MCF 10A (cell line): Measurements from ENCODE around the gene EPB41L3. TPM values are rescaled to one million over a fixed set of nuclear protein-coding genes. Genes with fewer than 3 reads are reported as not detected.

Source experiments
- BruUV-seq: library from RNA; stranded (reverse); fragments of 400-500 nt; replicated peaks from 2 replicates; lab custom pipeline; 2021; lab: Mats Ljungman, UMichigan
- CTCF ChIA-PET: fragments of 300-600 bp; sonication (Branson Sonifier 250); formaldehyde crosslinking; extraction: SDS; loops from one replicate; lab custom pipeline; 2021; ENCODE audit warnings: antibody characterized with exemption, inconsistent platforms; lab: Yijun Ruan, JAX
- POLR2A ChIA-PET: fragments of 300-600, 350-650 bp; sonication (Branson Sonifier 250); formaldehyde crosslinking; extraction: SDS; loops from one replicate; lab custom pipeline; 2020; ENCODE audit warnings: antibody characterized with exemption, inconsistent platforms; lab: Yijun Ruan, JAX
- DNase-seq: peaks from one replicate; pipeline ENCODE4 v3.0.0-alpha.2; 2018; ENCODE audit not compliant: unreplicated experiment
- H3K27ac Mint-ChIP-seq: one replicate; pipeline ENCODE4 v1.8.0; 2022; ENCODE audit warnings: mild to moderate bottlenecking, low read depth, mixed read lengths; ENCODE audit not compliant: unreplicated experiment
- H3K27me3 Mint-ChIP-seq: one replicate; pipeline ENCODE4 v1.8.0; 2022; ENCODE audit warnings: mixed read lengths; ENCODE audit not compliant: insufficient read depth, unreplicated experiment
- H3K36me3 Mint-ChIP-seq: one replicate; pipeline ENCODE4 v1.8.0; 2022; ENCODE audit warnings: mild to moderate bottlenecking, moderate library complexity, mixed read lengths; ENCODE audit not compliant: insufficient read depth, unreplicated experiment
- H3K4me1 Mint-ChIP-seq: one replicate; pipeline ENCODE4 v1.8.0; 2022; ENCODE audit warnings: mixed read lengths; ENCODE audit not compliant: insufficient read depth, unreplicated experiment
- H3K4me3 Mint-ChIP-seq: one replicate; pipeline ENCODE4 v1.8.0; 2022; ENCODE audit warnings: mild to moderate bottlenecking, moderate library complexity, mixed read lengths; ENCODE audit not compliant: unreplicated experiment
- H3K9me3 Mint-ChIP-seq: one replicate; pipeline ENCODE4 v1.8.0; 2022; ENCODE audit warnings: mixed read lengths; ENCODE audit not compliant: unreplicated experiment
- intact Hi-C: fragments of 100-400 bp; cut with micrococcal nuclease; formaldehyde crosslinking; loops from 2 replicates; pipeline ENCODE4 v1.14.1; 2022
- total RNA-seq: library from RNA; stranded (reverse); gene quantifications from 2 replicates; pipeline ENCODE4 v1.2.3, GENCODE V29; 2022
- TF ChIP-seq, protein P1 (sequence below): fragments of 200-600 bp; IDR thresholded peaks from one replicate; pipeline ENCODE4 v1.8.0; 2022; ENCODE audit warnings: antibody characterized with exemption, mild to moderate bottlenecking; ENCODE audit not compliant: unreplicated experiment

The EPB41L3 gene
- total RNA-seq, 1 experiment from 2014 or later = not detected

- no peak for DNase-seq
- intact Hi-C loops = no loop called here
- ChIA-PET POLR2A (no interaction called here), CTCF (no interaction called here)
- no peak overlapping the region for H3K4me3 Mint-ChIP-seq
- TF ChIP-seq, protein P1, sequence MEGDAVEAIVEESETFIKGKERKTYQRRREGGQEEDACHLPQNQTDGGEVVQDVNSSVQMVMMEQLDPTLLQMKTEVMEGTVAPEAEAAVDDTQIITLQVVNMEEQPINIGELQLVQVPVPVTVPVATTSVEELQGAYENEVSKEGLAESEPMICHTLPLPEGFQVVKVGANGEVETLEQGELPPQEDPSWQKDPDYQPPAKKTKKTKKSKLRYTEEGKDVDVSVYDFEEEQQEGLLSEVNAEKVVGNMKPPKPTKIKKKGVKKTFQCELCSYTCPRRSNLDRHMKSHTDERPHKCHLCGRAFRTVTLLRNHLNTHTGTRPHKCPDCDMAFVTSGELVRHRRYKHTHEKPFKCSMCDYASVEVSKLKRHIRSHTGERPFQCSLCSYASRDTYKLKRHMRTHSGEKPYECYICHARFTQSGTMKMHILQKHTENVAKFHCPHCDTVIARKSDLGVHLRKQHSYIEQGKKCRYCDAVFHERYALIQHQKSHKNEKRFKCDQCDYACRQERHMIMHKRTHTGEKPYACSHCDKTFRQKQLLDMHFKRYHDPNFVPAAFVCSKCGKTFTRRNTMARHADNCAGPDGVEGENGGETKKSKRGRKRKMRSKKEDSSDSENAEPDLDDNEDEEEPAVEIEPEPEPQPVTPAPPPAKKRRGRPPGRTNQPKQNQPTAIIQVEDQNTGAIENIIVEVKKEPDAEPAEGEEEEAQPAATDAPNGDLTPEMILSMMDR = no peak
- H3K27ac Mint-ChIP-seq = no peak overlapping the region
- H3K36me3 Mint-ChIP-seq = no peaks in the 10 kb centered on the region
- peaks cover 6% of the 10 kb centered on the region for H3K9me3 Mint-ChIP-seq
- BruUV-seq = no TSS peak
- no peaks in the 10 kb centered on the region for H3K4me1 Mint-ChIP-seq
- peaks cover 8% of the 10 kb centered on the region for H3K27me3 Mint-ChIP-seq
Measured at GRCh38 chr18:5503740-5504139, 40.1 kb downstream of the EPB41L3 start.

- no peaks in the 10 kb centered on the region for H3K9me3 Mint-ChIP-seq
- no TSS peak for BruUV-seq
- no peaks in the 10 kb centered on the region for H3K36me3 Mint-ChIP-seq
- intact Hi-C loops = no loop called here
- ChIA-PET CTCF (interaction anchor here (0.7 kb wide), 2 partner anchors 48 to 207 kb away, joined by 3 read pairs; no protein-coding TSS in a partner anchor), POLR2A (interaction anchor here (0.7 to 1.1 kb wide), 2 partner anchors 9 to 44 kb away, joined by 3 read pairs; no protein-coding TSS in a partner anchor)
- peak overlapping the region; percentile 41 for H3K4me3 Mint-ChIP-seq
- DNase-seq = no peak
- no peaks in the 10 kb centered on the region for H3K4me1 Mint-ChIP-seq
- peaks cover under 1% of the 10 kb centered on the region for H3K27me3 Mint-ChIP-seq
- TF ChIP-seq, protein P1 = no peak
- no peak overlapping the region for H3K27ac Mint-ChIP-seq
Measured at GRCh38 chr18:5500158-5500939, 43.4 kb downstream of the EPB41L3 start.

DNA sequence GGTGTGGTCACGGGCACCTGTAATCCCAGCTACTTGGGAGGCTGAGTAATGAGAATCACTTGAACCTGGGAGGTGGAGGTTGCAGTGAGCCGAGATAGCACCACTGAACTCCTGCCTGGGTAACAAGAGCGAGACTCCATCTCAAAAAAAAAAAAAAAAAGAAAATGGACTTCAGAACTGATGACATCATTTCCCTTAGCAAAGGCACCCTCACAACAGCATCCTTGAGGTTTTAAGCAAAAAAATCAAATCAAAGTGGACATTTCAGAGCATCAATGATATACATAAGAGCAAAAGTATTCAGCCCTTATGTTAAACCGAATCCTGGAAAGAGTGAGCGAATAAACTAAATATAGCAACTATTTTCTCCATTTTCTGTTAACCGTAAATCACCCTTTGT is 45.3 kb downstream of the EPB41L3 start:
- H3K27me3 Mint-ChIP-seq = no peaks in the 10 kb centered on the region
- no TSS peak for BruUV-seq
- CTCF ChIA-PET = interaction anchor here (0.6 kb wide), 1 partner anchor 302 kb away, joined by 3 read pairs; no protein-coding TSS in a partner anchor
- TF ChIP-seq, protein P1 = no peak
- H3K36me3 Mint-ChIP-seq = no peaks in the 10 kb centered on the region
- H3K4me1 Mint-ChIP-seq = no peaks in the 10 kb centered on the region
- no peak for DNase-seq
- no peaks in the 10 kb centered on the region for H3K9me3 Mint-ChIP-seq
- H3K4me3 Mint-ChIP-seq = no peak overlapping the region
- POLR2A ChIA-PET = no interaction called here
- intact Hi-C loops = no loop called here
- no peak overlapping the region for H3K27ac Mint-ChIP-seq

GRCh38 chr18:5496305-5496704 is 47.5 kb downstream of the EPB41L3 start:
- DNase-seq = no peak
- Mint-ChIP-seq H3K27ac (no peak overlapping the region), H3K9me3 (no peaks in the 10 kb centered on the region), H3K4me1 (no peaks in the 10 kb centered on the region), H3K36me3 (no peaks in the 10 kb centered on the region), H3K27me3 (no peaks in the 10 kb centered on the region), H3K4me3 (no peak overlapping the region)
- BruUV-seq = no TSS peak
- TF ChIP-seq, protein P1 = no peak
- ChIA-PET CTCF (no interaction called here), POLR2A (no interaction called here)
- intact Hi-C loops = no loop called here
